Transverse colon (tissue), 4 donors: ENCODE measurements around the gene WASL. TPM values are rescaled to one million over a fixed set of nuclear protein-coding genes. Genes with fewer than 3 reads are reported as not detected.

Source experiments
- DNase-seq: peaks from one replicate; pipeline ENCODE4 v3.0.0-alpha.2; 2019
- H3K27ac ChIP-seq, 4 donors: fragments of 200-600 bp; sonication (generic); 2 replicates each; pipeline ENCODE4 v1.5.1; 2016 to 2018; ENCODE audit warnings: inconsistent platforms in 4 of 4
- H3K27me3 ChIP-seq: fragments of 200-600 bp; sonication (generic); 2 replicates; pipeline ENCODE4 v1.5.1; 2017; ENCODE audit warnings: inconsistent platforms
- H3K36me3 ChIP-seq, 4 donors: fragments of 200-600 bp; sonication (generic); 2 replicates each; pipeline ENCODE4 v1.5.1; 2017 to 2019; ENCODE audit warnings: inconsistent platforms in 4 of 4
- H3K4me1 ChIP-seq, 4 donors: fragments of 200-600 bp; sonication (generic); 2 replicates each; pipeline ENCODE4 v1.5.1; 2017 to 2020; ENCODE audit warnings: inconsistent platforms in 4 of 4
- H3K4me3 ChIP-seq, 4 donors: fragments of 200-600 bp; sonication (generic); 1 replicate in 1 of 4; 2 replicates in 3 of 4; pipeline versions ENCODE4 v1.5.1 to v1.6.1; 2017 to 2019; ENCODE audit warnings: inconsistent platforms in 4 of 4
- H3K9me3 ChIP-seq, 2 donors: fragments of 200-600 bp; sonication (generic); 2 replicates each; pipeline ENCODE4 v1.5.1; 2017 to 2019; ENCODE audit warnings: inconsistent platforms in 2 of 2
- EP300 ChIP-seq: sonication (generic); formaldehyde crosslinking; IDR thresholded peaks from one replicate; pipeline ENCODE4 v1.6.1; 2017; ENCODE audit warnings: antibody characterized with exemption, low read depth
- POLR2A ChIP-seq: fragments of 450-650 bp; IDR thresholded peaks from one replicate; pipeline ENCODE4 v1.6.1; 2016; ENCODE audit warnings: antibody characterized with exemption, mild to moderate bottlenecking, moderate library complexity
- POLR2AphosphoS5 ChIP-seq, 3 donors: sonication (generic); formaldehyde crosslinking; IDR thresholded peaks; one replicate each; pipeline ENCODE4 v1.6.1; 2016; ENCODE audit warnings: antibody characterized with exemption in 3 of 3
- WGBS, 2 donors: methylation state at CpG; one replicate each; pipeline ENCODE4 v1.1.5; 2018; ENCODE audit warnings: low coverage in 1 of 2; 5-methylcytosine and 5-hydroxymethylcytosine counted together
- in situ Hi-C, 4 donors: fragments of 200-750 bp; cut with MboI; loops; one replicate each; pipeline versions ENCODE4 v1.15.0 to v1.15.1; 2017; ENCODE audit warnings: low sequenced_read_pairs in 3 of 4, low pct_ligation_motif_present in 1 of 4, low pct_unique_long_range_greater_than_20kb in 1 of 4
- intact Hi-C: fragments of 100-400 bp; cut with DNase I; formaldehyde crosslinking; loops from one replicate; pipeline ENCODE4 v1.15.1; 2023; ENCODE audit warnings: low total_unique reads
- total RNA-seq, 4 donors: library from RNA; depleted of rRNA; stranded (reverse); fragments of >200 nt; gene quantifications; one replicate each; pipeline ENCODE4 v1.1.0, GENCODE V29; 2016
- TF ChIP-seq, protein P1 (sequence below), 5 experiments: fragments of 200-600 bp in 3 of 5; fragments of 450-650 bp in 2 of 5; sonication (generic) in 3 of 5; IDR thresholded peaks; 1 replicate in 2 of 5; 2 replicates in 3 of 5; pipeline ENCODE4 v1.5.1; 2016 to 2017; ENCODE audit warnings: antibody characterized with exemption in 5 of 5, inconsistent platforms in 3 of 5, mild to moderate bottlenecking in 2 of 5, moderate library complexity in 1 of 5

Gene WASL
- total RNA-seq, 4 donors from 2014 or later: 30.1 to 97.8 (median 65.7) TPM

- H3K4me3 ChIP-seq: no peak overlapping the region
- in situ Hi-C loops (no loop called here), intact Hi-C loops (no loop called here)
- no peaks in the 10 kb centered on the region for H3K27me3 ChIP-seq
- no peak overlapping the region for H3K27ac ChIP-seq
- no peak for DNase-seq
- H3K36me3 ChIP-seq: no peaks in the 10 kb centered on the region
- WGBS, 2 donors: 53 to 77% methylated on average over 1 of the region's 1 CpG
- H3K9me3 ChIP-seq: no peaks in the 10 kb centered on the region
- TF ChIP-seq POLR2AphosphoS5 (IDR thresholded peaks at IDR 0.05) (no peak), EP300 (no peak), POLR2A (no peak)
- TF ChIP-seq, protein P1, sequence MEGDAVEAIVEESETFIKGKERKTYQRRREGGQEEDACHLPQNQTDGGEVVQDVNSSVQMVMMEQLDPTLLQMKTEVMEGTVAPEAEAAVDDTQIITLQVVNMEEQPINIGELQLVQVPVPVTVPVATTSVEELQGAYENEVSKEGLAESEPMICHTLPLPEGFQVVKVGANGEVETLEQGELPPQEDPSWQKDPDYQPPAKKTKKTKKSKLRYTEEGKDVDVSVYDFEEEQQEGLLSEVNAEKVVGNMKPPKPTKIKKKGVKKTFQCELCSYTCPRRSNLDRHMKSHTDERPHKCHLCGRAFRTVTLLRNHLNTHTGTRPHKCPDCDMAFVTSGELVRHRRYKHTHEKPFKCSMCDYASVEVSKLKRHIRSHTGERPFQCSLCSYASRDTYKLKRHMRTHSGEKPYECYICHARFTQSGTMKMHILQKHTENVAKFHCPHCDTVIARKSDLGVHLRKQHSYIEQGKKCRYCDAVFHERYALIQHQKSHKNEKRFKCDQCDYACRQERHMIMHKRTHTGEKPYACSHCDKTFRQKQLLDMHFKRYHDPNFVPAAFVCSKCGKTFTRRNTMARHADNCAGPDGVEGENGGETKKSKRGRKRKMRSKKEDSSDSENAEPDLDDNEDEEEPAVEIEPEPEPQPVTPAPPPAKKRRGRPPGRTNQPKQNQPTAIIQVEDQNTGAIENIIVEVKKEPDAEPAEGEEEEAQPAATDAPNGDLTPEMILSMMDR (IDR thresholded peaks at IDR 0.05): no peak
- H3K4me1 ChIP-seq: no peaks in the 10 kb centered on the region
These were observed 87.0 kb downstream of the WASL start for GRCh38 chr7:123661765-123662164.

DNA sequence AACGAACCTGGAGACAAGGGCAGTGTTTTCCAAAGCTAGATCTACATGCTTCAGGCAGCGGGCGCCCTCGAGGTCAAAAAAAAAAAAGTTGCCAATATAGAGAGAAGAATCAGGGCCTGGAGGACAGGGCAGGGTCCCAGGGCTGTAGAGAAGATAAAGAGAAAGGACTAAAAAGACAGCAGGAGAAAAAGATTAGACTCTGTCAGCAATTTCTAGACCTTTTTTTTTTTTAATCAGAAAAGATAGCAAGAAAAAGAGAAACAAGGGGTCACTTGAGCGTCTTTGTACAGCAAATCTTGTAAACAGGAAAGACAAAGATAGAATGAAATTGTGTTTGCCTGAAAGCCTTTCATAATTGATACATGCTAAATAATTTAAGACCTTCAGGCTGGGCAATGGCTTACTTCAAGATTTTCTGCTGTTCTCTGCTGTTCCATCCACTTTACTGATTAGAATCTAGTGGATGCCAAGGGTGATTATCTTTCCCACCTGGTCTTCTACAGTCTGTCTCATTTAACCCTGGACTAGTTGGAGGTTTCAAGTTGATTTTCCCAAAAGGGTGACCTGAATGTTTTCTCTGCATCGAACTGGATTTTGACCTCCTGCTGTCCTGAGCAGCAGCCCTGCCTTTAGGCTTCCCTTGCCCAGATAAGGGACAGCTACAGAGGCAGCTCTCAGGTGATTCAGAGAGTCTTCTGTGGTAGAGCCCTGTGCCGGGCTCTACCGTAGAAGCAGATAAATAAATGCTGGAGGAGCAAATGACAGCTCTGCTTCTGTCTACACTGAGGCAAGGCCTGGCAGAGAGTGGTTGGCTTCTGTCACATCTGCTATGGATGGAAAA lies 88.1 kb downstream of the WASL start:
- TF ChIP-seq POLR2AphosphoS5 (IDR thresholded peaks at IDR 0.05) (no peak), EP300 (no peak), POLR2A (no peak)
- TF ChIP-seq, protein P1 (IDR thresholded peaks at IDR 0.05): no peak
- Histone ChIP-seq H3K27me3 (no peaks in the 10 kb centered on the region), H3K9me3 (no peaks in the 10 kb centered on the region), H3K36me3 (no peaks in the 10 kb centered on the region), H3K27ac (no peak overlapping the region), H3K4me3 (no peak overlapping the region), H3K4me1 (no peaks in the 10 kb centered on the region)
- WGBS, 2 donors: 63 to 80% methylated on average over 3 to 8 of the region's 8 CpGs
- intact Hi-C loops: no loop called here
- in situ Hi-C loops: no loop called here
- no peak for DNase-seq

DNA sequence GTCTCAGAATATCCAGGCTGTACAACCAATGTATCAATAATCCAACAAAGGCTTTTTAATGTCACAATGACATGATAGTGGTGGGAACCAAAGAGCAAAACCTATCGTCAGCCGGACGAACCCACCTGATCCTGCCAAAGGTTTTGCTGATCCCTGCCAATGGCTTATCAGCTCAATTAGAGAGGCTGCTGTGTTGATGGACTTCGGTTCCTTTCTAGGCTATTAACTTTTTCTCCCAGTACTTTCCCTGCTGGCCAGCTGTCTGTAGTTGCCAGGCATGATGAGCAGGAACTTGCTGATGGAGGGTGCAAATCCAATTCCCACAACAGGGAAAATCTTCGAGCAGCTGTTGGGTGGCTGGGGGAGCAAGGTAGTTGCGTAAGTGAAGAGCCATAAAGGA lies 90.8 kb downstream of the WASL start:
- H3K4me1 ChIP-seq: no peaks in the 10 kb centered on the region
- WGBS, 2 donors: 46 to 81% methylated on average over 4 to 6 of the region's 6 CpGs
- DNase-seq: no peak
- no peak overlapping the region for H3K4me3 ChIP-seq
- intact Hi-C loops: no loop called here
- H3K27me3 ChIP-seq: no peaks in the 10 kb centered on the region
- no peak overlapping the region for H3K27ac ChIP-seq
- in situ Hi-C loops: no loop called here
- TF ChIP-seq, protein P1 (IDR thresholded peaks at IDR 0.05): no peak
- TF ChIP-seq EP300 (no peak), POLR2AphosphoS5 (IDR thresholded peaks at IDR 0.05) (no peak), POLR2A (no peak)
- H3K36me3 ChIP-seq: no peaks in the 10 kb centered on the region
- no peaks in the 10 kb centered on the region for H3K9me3 ChIP-seq

GRCh38 chr7:123657304-123657685 lies 91.5 kb downstream of the WASL start:
- no peak overlapping the region for H3K27ac ChIP-seq
- no peaks in the 10 kb centered on the region for H3K4me1 ChIP-seq
- no peak overlapping the region for H3K4me3 ChIP-seq
- no peaks in the 10 kb centered on the region for H3K9me3 ChIP-seq
- in situ Hi-C loops (no loop called here), intact Hi-C loops (no loop called here)
- no peaks in the 10 kb centered on the region for H3K27me3 ChIP-seq
- TF ChIP-seq POLR2AphosphoS5 (IDR thresholded peaks at IDR 0.05) (no peak), POLR2A (no peak), EP300 (no peak)
- TF ChIP-seq, protein P1 (IDR thresholded peaks at IDR 0.05): no peak
- no peaks in the 10 kb centered on the region for H3K36me3 ChIP-seq
- DNase-seq: no peak
- 33 to 54% methylated on average over 1 of the region's 1 CpG for WGBS, 2 donors
